IPS-15b (cell line): ENCODE results near the gene SERPINA12.

Source experiments
- H3K27me3 ChIP-seq: one replicate; pipeline ENCODE4 v1.6.1; 2013; ENCODE audit warnings: low read length; ENCODE audit not compliant: control insufficient read depth, insufficient read depth
- H3K36me3 ChIP-seq: one replicate; pipeline ENCODE4 v1.6.1; 2013; ENCODE audit warnings: low read length; ENCODE audit not compliant: control insufficient read depth, insufficient read depth
- H3K4me1 ChIP-seq: one replicate; pipeline ENCODE4 v1.6.1; 2013; ENCODE audit warnings: mild to moderate bottlenecking, low read length; ENCODE audit not compliant: control insufficient read depth, insufficient read depth
- H3K4me3 ChIP-seq: one replicate; pipeline ENCODE4 v1.5.1; 2013; ENCODE audit warnings: low read depth, low read length
- H3K9ac ChIP-seq: one replicate; pipeline ENCODE4 v1.6.1; 2013; ENCODE audit warnings: low read depth, mild to moderate bottlenecking, low read length
- H3K9me3 ChIP-seq: one replicate; pipeline ENCODE4 v1.6.1; 2013; ENCODE audit warnings: mild to moderate bottlenecking, low read length; ENCODE audit not compliant: control insufficient read depth, insufficient read depth

The SERPINA12 gene

DNA sequence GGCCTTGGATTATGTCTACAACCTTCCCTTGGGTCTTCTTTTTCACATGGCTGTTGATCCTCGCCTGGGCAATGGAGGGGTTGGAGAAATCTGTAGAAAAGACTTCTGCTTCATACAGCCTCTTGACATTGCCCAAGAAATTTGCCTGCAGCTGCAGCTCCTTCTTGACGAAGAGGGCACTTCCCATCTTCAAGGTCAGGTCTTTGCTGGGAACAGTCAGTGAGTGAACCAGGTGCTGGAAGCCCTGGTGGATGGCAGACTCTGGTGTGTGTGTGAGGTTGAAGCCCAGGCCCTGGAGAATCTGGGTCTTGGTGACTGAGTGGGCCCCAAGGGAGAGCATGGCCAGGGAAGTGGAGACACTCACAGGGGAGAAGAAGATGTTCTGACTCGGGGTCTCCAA is 40.0 kb downstream of the SERPINA12 start:
- no peaks in the 10 kb centered on the region for H3K27me3 ChIP-seq
- no peak overlapping the region for H3K4me3 ChIP-seq
- H3K9me3 ChIP-seq = no peaks in the 10 kb centered on the region
- no peaks in the 10 kb centered on the region for H3K36me3 ChIP-seq
- H3K4me1 ChIP-seq = no peaks in the 10 kb centered on the region
- no peak overlapping the region for H3K9ac ChIP-seq

- no peak overlapping the region for H3K9ac ChIP-seq
- no peaks in the 10 kb centered on the region for H3K4me1 ChIP-seq
- H3K36me3 ChIP-seq = no peaks in the 10 kb centered on the region
These were observed 41.3 kb downstream of the SERPINA12 start for GRCh38 chr14:94467728-94468520.

GRCh38 chr14:94466706-94467370 is 42.4 kb downstream of the SERPINA12 start:
- no peaks in the 10 kb centered on the region for H3K4me1 ChIP-seq
- no peaks in the 10 kb centered on the region for H3K27me3 ChIP-seq
- no peaks in the 10 kb centered on the region for H3K9me3 ChIP-seq
- H3K9ac ChIP-seq = no peak overlapping the region
- no peaks in the 10 kb centered on the region for H3K36me3 ChIP-seq
- H3K4me3 ChIP-seq = no peak overlapping the region

More at GRCh38 chr14:94467728-94468520, 41.3 kb downstream of the SERPINA12 start:
- Histone ChIP-seq H3K4me3 (no peak overlapping the region), H3K9me3 (no peaks in the 10 kb centered on the region), H3K27me3 (no peaks in the 10 kb centered on the region)

GRCh38 chr14:94465042-94465441 is 44.2 kb downstream of the SERPINA12 start:
- no peak overlapping the region for H3K9ac ChIP-seq
- no peaks in the 10 kb centered on the region for H3K4me1 ChIP-seq
- H3K27me3 ChIP-seq = no peaks in the 10 kb centered on the region
- H3K9me3 ChIP-seq = no peaks in the 10 kb centered on the region
- no peaks in the 10 kb centered on the region for H3K36me3 ChIP-seq
- H3K4me3 ChIP-seq = no peak overlapping the region

- Histone ChIP-seq H3K4me3 (no peak overlapping the region), H3K4me1 (no peaks in the 10 kb centered on the region), H3K9ac (no peak overlapping the region), H3K27me3 (no peaks in the 10 kb centered on the region), H3K9me3 (no peaks in the 10 kb centered on the region), H3K36me3 (no peaks in the 10 kb centered on the region)
These were observed 45.0 kb downstream of the SERPINA12 start for GRCh38 chr14:94464290-94464689.

GRCh38 chr14:94462763-94463572 is 46.3 kb downstream of the SERPINA12 start:
- no peak overlapping the region for H3K4me3 ChIP-seq
- no peaks in the 10 kb centered on the region for H3K27me3 ChIP-seq
- no peaks in the 10 kb centered on the region for H3K4me1 ChIP-seq
- no peaks in the 10 kb centered on the region for H3K9me3 ChIP-seq
- no peaks in the 10 kb centered on the region for H3K36me3 ChIP-seq
- no peak overlapping the region for H3K9ac ChIP-seq

- Histone ChIP-seq H3K9me3 (no peaks in the 10 kb centered on the region), H3K9ac (no peak overlapping the region), H3K27me3 (no peaks in the 10 kb centered on the region), H3K36me3 (no peaks in the 10 kb centered on the region), H3K4me1 (no peaks in the 10 kb centered on the region), H3K4me3 (no peak overlapping the region)
These were observed 47.1 kb downstream of the SERPINA12 start for GRCh38 chr14:94462219-94462551.

GRCh38 chr14:94461526-94462218 is 47.6 kb downstream of the SERPINA12 start:
- H3K27me3 ChIP-seq = no peaks in the 10 kb centered on the region
- H3K4me1 ChIP-seq = no peaks in the 10 kb centered on the region
- no peaks in the 10 kb centered on the region for H3K36me3 ChIP-seq
- no peak overlapping the region for H3K4me3 ChIP-seq
- H3K9me3 ChIP-seq = no peaks in the 10 kb centered on the region
- H3K9ac ChIP-seq = no peak overlapping the region

- Histone ChIP-seq H3K9ac (no peak overlapping the region), H3K4me1 (no peaks in the 10 kb centered on the region), H3K4me3 (no peak overlapping the region), H3K9me3 (no peaks in the 10 kb centered on the region), H3K36me3 (no peaks in the 10 kb centered on the region), H3K27me3 (no peaks in the 10 kb centered on the region)
These were observed 48.4 kb downstream of the SERPINA12 start for GRCh38 chr14:94460631-94461416.

GRCh38 chr14:94458558-94459205 is 50.6 kb downstream of the SERPINA12 start:
- no peaks in the 10 kb centered on the region for H3K36me3 ChIP-seq
- no peak overlapping the region for H3K9ac ChIP-seq
- H3K4me3 ChIP-seq = no peak overlapping the region
- no peaks in the 10 kb centered on the region for H3K4me1 ChIP-seq
- H3K9me3 ChIP-seq = no peaks in the 10 kb centered on the region
- H3K27me3 ChIP-seq = no peaks in the 10 kb centered on the region
